ENCODE data around the gene MTREX.

MTREX gene

GRCh38 chr5:55383254-55383653, 75.5 kb downstream of the MTREX start:
- DNase-seq (ENCODE audit: low spot score): no peak

GRCh38 chr5:55384072-55384471, 76.3 kb downstream of the MTREX start:
- no peak for DNase-seq (ENCODE audit: low spot score)

- DNase-seq (ENCODE audit: low spot score): no peak
These were observed 77.4 kb downstream of the MTREX start for GRCh38 chr5:55385227-55385626.

- no peak for DNase-seq (ENCODE audit: low spot score)
These were observed 78.1 kb downstream of the MTREX start for GRCh38 chr5:55385846-55386245.

- no peak for DNase-seq (ENCODE audit: low spot score)
These were observed 78.6 kb downstream of the MTREX start for GRCh38 chr5:55386356-55386755.

GRCh38 chr5:55387865-55388264, 80.1 kb downstream of the MTREX start:
- no peak for DNase-seq (ENCODE audit: low spot score)

- no peak for DNase-seq (ENCODE audit: low spot score)
These were observed 83.9 kb downstream of the MTREX start for GRCh38 chr5:55391707-55392106.

- DNase-seq (ENCODE audit: low spot score): no peak
These were observed 84.9 kb downstream of the MTREX start for GRCh38 chr5:55392669-55393068.

- no peak for DNase-seq (ENCODE audit: low spot score)
These were observed 85.8 kb downstream of the MTREX start for GRCh38 chr5:55393501-55394175.

- DNase-seq (ENCODE audit: low spot score): peak; percentile 3
These were observed 94.4 kb downstream of the MTREX start for GRCh38 chr5:55402199-55402598.

GRCh38 chr5:55406292-55406691, 98.5 kb downstream of the MTREX start:
- DNase-seq (ENCODE audit: low spot score): no peak

GRCh38 chr5:55407059-55407684, 99.4 kb downstream of the MTREX start:
- DNase-seq (ENCODE audit: low spot score): no peak

- DNase-seq (ENCODE audit: low spot score): no peak
These were observed 100.2 kb downstream of the MTREX start for GRCh38 chr5:55407984-55408383.

- DNase-seq (ENCODE audit: low spot score): no peak
These were observed 102.0 kb downstream of the MTREX start for GRCh38 chr5:55409775-55410174.

- no peak for DNase-seq (ENCODE audit: low spot score)
These were observed 103.1 kb downstream of the MTREX start for GRCh38 chr5:55410845-55411244.

GRCh38 chr5:55411876-55412275, 104.1 kb downstream of the MTREX start:
- DNase-seq (ENCODE audit: low spot score): no peak

GRCh38 chr5:55413644-55414043, 105.9 kb downstream of the MTREX start:
- no peak for DNase-seq (ENCODE audit: low spot score)

GRCh38 chr5:55415071-55415470, 107.3 kb downstream of the MTREX start:
- no peak for DNase-seq (ENCODE audit: low spot score)

GRCh38 chr5:55416306-55416705, 108.5 kb downstream of the MTREX start:
- no peak for DNase-seq (ENCODE audit: low spot score)

GRCh38 chr5:55418994-55419968, 111.5 kb downstream of the MTREX start:
- DNase-seq (ENCODE audit: low spot score): no peak

- DNase-seq (ENCODE audit: low spot score): no peak
These were observed 113.3 kb downstream of the MTREX start for GRCh38 chr5:55421074-55421529.

- no peak for DNase-seq (ENCODE audit: low spot score)
These were observed 118.7 kb downstream of the MTREX start for GRCh38 chr5:55426455-55426854.

GRCh38 chr5:55427157-55427556, 119.4 kb downstream of the MTREX start:
- DNase-seq (ENCODE audit: low spot score): no peak
